GM12864 (cell line): Measurements from ENCODE around the gene HS3ST6.

Experiments used
- DNase-seq: peaks from one replicate; pipeline ENCODE4 v3.0.0-alpha.2; 2011; ENCODE audit warnings: low read depth
- H3K4me3 ChIP-seq: 2 replicates; pipeline ENCODE4 v1.5.1; 2011; ENCODE audit warnings: mild to moderate bottlenecking, low read depth, low read length, control low read depth
- CTCF ChIP-seq: IDR thresholded peaks from 2 replicates; pipeline ENCODE4 v1.5.1; 2011; ENCODE audit warnings: low read depth, mild to moderate bottlenecking, moderate library complexity, low read length, control low read depth, inconsistent platforms; ENCODE audit errors: missing control alignments

The HS3ST6 gene

GRCh38 chr16:1908184-1908583, 10.0 kb downstream of the HS3ST6 start:
- TF ChIP-seq CTCF = no peak
- DNase-seq = no peak
- no peak overlapping the region for H3K4me3 ChIP-seq

GRCh38 chr16:1907226-1907860, 10.9 kb downstream of the HS3ST6 start:
- TF ChIP-seq CTCF = no peak
- H3K4me3 ChIP-seq = no peak overlapping the region
- DNase-seq = no peak

GRCh38 chr16:1906846-1907165, 11.4 kb downstream of the HS3ST6 start:
- no peak overlapping the region for H3K4me3 ChIP-seq
- DNase-seq = no peak
- no peak for TF ChIP-seq CTCF

- no peak for TF ChIP-seq CTCF
- no peak for DNase-seq
- H3K4me3 ChIP-seq = no peak overlapping the region
Observed at GRCh38 chr16:1906055-1906845, 12.0 kb downstream of the HS3ST6 start.

GRCh38 chr16:1903845-1904840, 14.1 kb downstream of the HS3ST6 start:
- H3K4me3 ChIP-seq = no peak overlapping the region
- TF ChIP-seq CTCF = no peak
- DNase-seq = no peak

GRCh38 chr16:1903220-1903574, 15.0 kb downstream of the HS3ST6 start:
- no peak for DNase-seq
- TF ChIP-seq CTCF = no peak
- no peak overlapping the region for H3K4me3 ChIP-seq
